Naive thymus-derived CD4-positive, alpha-beta T cell (primary cell): ENCODE results near the gene RBFOX1. TPM values are rescaled to one million over a fixed set of nuclear protein-coding genes. Genes with fewer than 3 reads are reported as not detected.

ENCODE experiments used
- ATAC-seq: fragments of 150-1000 bp; cut with Tn5 transposase; 2 replicates; pipeline ENCODE4 v1.10.0; 2021; ENCODE audit warnings: mild to moderate bottlenecking, moderate library complexity
- CTCF ChIA-PET: fragments of 350-600 bp; sonication (Branson Sonifier 250); formaldehyde crosslinking; loops from one replicate; lab custom pipeline; 2021; ENCODE audit warnings: antibody characterized with exemption; lab: Charles Lee
- POLR2A ChIA-PET: fragments of 350-600 bp; sonication (Branson Sonifier 250); formaldehyde crosslinking; loops from one replicate; lab custom pipeline; 2021; ENCODE audit warnings: antibody characterized with exemption, inconsistent platforms; lab: Charles Lee
- DNase-seq, 9 donors: peaks; one replicate each; pipeline versions ENCODE4 v3.0.0 to v3.0.0-alpha.2; 2020 to 2022; ENCODE audit warnings: mixed read lengths in 1 of 9
- H3K27ac ChIP-seq: one replicate; pipeline ENCODE4 v1.7.0; 2013; ENCODE audit warnings: mild to moderate bottlenecking, low read depth, low read length, moderate library complexity
- H3K27me3 ChIP-seq, 2 donors: one replicate each; pipeline ENCODE4 v1.7.0; 2013; ENCODE audit warnings: low read length in 2 of 2, mild to moderate bottlenecking in 2 of 2, moderate library complexity in 2 of 2; ENCODE audit not compliant: control insufficient read depth in 2 of 2, insufficient read depth in 2 of 2
- H3K36me3 ChIP-seq, 3 experiments: 1 replicate in 2 of 3; 2 replicates in 1 of 3; pipeline ENCODE4 v1.7.0; 2013; ENCODE audit warnings: low read length in 3 of 3, mild to moderate bottlenecking in 3 of 3, moderate library complexity in 1 of 3; ENCODE audit not compliant: insufficient read depth in 3 of 3, control insufficient read depth in 2 of 3
- H3K4me1 ChIP-seq, 2 donors: one replicate each; pipeline ENCODE4 v1.7.0; 2013; ENCODE audit warnings: low read length in 2 of 2, mild to moderate bottlenecking in 2 of 2, moderate library complexity in 1 of 2; ENCODE audit not compliant: control insufficient read depth in 2 of 2, insufficient read depth in 2 of 2
- H3K4me3 ChIP-seq: 2 replicates; pipeline ENCODE4 v1.7.0; 2013; ENCODE audit warnings: mild to moderate bottlenecking, low read length
- H3K9me3 ChIP-seq, 3 experiments: 1 replicate in 2 of 3; 2 replicates in 1 of 3; pipeline ENCODE4 v1.7.0; 2013; ENCODE audit warnings: low read length in 3 of 3; ENCODE audit not compliant: control insufficient read depth in 2 of 3
- H3K27ac Mint-ChIP-seq, 9 donors: one replicate each; pipeline ENCODE4 v1.8.0; 2020 to 2022; ENCODE audit warnings: mixed read lengths in 9 of 9, mild to moderate bottlenecking in 8 of 9, moderate library complexity in 5 of 9, inconsistent platforms in 2 of 9
- H3K27me3 Mint-ChIP-seq, 5 donors: one replicate each; pipeline ENCODE4 v1.8.0; 2021 to 2022; ENCODE audit warnings: mixed read lengths in 5 of 5, mild to moderate bottlenecking in 1 of 5
- H3K36me3 Mint-ChIP-seq, 5 donors: one replicate each; pipeline ENCODE4 v1.8.0; 2020 to 2022; ENCODE audit warnings: mixed read lengths in 5 of 5, mild to moderate bottlenecking in 3 of 5, inconsistent platforms in 1 of 5
- H3K4me1 Mint-ChIP-seq, 7 donors: one replicate each; pipeline ENCODE4 v1.8.0; 2020 to 2022; ENCODE audit warnings: mixed read lengths in 7 of 7, mild to moderate bottlenecking in 3 of 7, inconsistent platforms in 1 of 7
- H3K4me3 Mint-ChIP-seq, 10 donors: one replicate each; pipeline ENCODE4 v1.8.0; 2020 to 2022; ENCODE audit warnings: mild to moderate bottlenecking in 10 of 10, mixed read lengths in 10 of 10, moderate library complexity in 6 of 10, inconsistent platforms in 2 of 10
- H3K9me3 Mint-ChIP-seq, 11 donors: one replicate each; pipeline ENCODE4 v1.8.0; 2020 to 2022; ENCODE audit warnings: mixed read lengths in 11 of 11, mild to moderate bottlenecking in 4 of 11, inconsistent platforms in 1 of 11, moderate library complexity in 1 of 11
- intact Hi-C, 2 donors: fragments of 100-400 bp; cut with micrococcal nuclease; formaldehyde crosslinking; loops; one replicate each; pipeline ENCODE4 v1.15.1; 2023
- polyA plus RNA-seq, 2 donors: library from polyadenylated mRNA; unstranded; fragments of 300-500 nt; fragmentation: Illumina TruSeq; gene quantifications; one replicate each; pipeline ENCODE4 v1.2.3, GENCODE V29; 2021
- total RNA-seq, 6 experiments: library from RNA in 5 of 6; stranded (reverse) in 5 of 6; gene quantifications; 1 replicate in 5 of 6; 2 replicates in 1 of 6; pipeline ENCODE4 v1.2.3 and lab custom pipeline; 2021 to 2026

Gene RBFOX1
- total and polyA plus RNA-seq, 7 experiments from 2014 or later = not detected

DNA sequence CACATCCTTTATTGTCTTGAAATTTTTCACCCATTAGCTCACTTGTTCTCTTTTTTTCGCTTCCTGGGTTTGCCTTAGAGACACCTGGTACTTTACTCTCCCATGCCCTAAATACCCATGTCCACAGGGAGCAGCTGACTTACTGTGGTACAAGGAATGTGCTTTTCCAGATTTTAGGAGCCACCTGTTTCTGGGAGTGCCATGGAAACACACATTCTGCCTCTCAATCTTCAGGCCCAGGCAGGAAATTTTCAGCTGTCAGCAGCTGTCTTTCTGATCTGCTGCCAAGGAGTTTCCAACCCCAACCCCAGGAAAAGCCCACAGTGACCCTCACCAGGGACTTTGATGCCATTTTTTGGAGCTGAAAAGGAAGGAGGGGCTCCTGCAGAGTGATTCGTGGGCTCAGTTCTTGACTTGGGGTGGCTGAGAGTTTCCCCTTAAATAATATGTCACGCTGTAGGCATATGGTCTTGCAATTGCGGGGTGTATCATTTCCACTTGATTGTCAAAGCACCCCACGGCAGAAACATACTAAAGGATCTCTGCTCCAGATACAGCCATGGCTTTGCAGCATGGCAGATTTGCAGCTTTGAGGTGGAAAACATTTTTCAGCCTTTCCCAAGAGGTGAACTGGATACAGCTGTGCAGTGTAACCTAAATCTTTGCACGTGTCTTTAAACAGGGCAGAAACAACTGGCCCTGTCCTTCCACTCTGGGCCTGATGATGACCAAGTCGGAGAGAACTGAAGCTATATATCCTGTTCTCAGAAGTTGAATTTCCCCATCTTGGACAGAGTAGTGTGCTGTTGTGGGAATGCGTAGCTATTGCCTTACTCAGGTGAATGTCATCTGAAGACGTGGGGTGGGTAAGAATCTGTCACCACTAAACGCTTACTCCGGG lies 19.2 kb downstream of the RBFOX1 start:
- ChIA-PET CTCF (no interaction called here), POLR2A (no interaction called here)
- H3K9me3 ChIP-seq = peaks cover 0 to 3% (median 0%) of the 10 kb centered on the region in 3 experiments
- intact Hi-C loops = no loop called here
- ATAC-seq (no peak), DNase-seq (no peak)
- H3K4me1 ChIP-seq = no peaks in the 10 kb centered on the region
- H3K9me3 Mint-ChIP-seq = peaks cover 0 to 29% (median 7%) of the 10 kb centered on the region in 11 donors
- no peaks in the 10 kb centered on the region for H3K27me3 ChIP-seq
- no peaks in the 10 kb centered on the region for H3K27me3 Mint-ChIP-seq
- H3K27ac Mint-ChIP-seq = no peak overlapping the region
- H3K4me3 ChIP-seq = no peak overlapping the region
- no peaks in the 10 kb centered on the region for H3K4me1 Mint-ChIP-seq
- no peak overlapping the region for H3K27ac ChIP-seq
- H3K36me3 Mint-ChIP-seq = no peaks in the 10 kb centered on the region
- no peak overlapping the region for H3K4me3 Mint-ChIP-seq
- H3K36me3 ChIP-seq = no peaks in the 10 kb centered on the region

DNA sequence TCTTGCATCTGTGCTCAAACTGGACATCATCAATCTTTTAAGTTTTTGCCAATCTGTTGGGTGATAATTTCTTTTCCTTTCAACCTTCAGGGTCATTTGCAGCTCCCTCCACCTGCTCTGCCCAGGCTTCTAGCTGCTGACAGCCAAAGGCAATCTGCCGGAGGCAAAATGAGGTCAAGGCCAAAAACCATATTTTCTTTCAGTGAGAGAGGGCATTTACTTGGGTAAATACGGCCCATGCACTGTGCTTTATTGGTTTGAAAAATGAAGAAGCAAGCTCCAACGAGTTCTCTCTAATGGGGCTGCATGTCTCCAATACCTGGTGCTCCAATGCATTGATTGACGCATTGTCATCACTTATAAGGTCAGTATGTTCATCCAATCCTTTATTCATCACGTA lies 23.1 kb downstream of the RBFOX1 start:
- Mint-ChIP-seq H3K4me3 (no peak overlapping the region), H3K36me3 (no peaks in the 10 kb centered on the region), H3K27me3 (no peaks in the 10 kb centered on the region), H3K27ac (no peak overlapping the region), H3K9me3 (peaks cover 0 to 17% (median 3%) of the 10 kb centered on the region in 11 donors), H3K4me1 (no peaks in the 10 kb centered on the region)
- no peaks in the 10 kb centered on the region for H3K27me3 ChIP-seq
- no peak overlapping the region for H3K4me3 ChIP-seq
- no peaks in the 10 kb centered on the region for H3K36me3 ChIP-seq
- DNase-seq = no peak
- H3K9me3 ChIP-seq = no peaks in the 10 kb centered on the region
- no peaks in the 10 kb centered on the region for H3K4me1 ChIP-seq
- CTCF ChIA-PET = no interaction called here
- ATAC-seq = no peak
- POLR2A ChIA-PET = no interaction called here
- intact Hi-C loops = no loop called here
- no peak overlapping the region for H3K27ac ChIP-seq

DNA sequence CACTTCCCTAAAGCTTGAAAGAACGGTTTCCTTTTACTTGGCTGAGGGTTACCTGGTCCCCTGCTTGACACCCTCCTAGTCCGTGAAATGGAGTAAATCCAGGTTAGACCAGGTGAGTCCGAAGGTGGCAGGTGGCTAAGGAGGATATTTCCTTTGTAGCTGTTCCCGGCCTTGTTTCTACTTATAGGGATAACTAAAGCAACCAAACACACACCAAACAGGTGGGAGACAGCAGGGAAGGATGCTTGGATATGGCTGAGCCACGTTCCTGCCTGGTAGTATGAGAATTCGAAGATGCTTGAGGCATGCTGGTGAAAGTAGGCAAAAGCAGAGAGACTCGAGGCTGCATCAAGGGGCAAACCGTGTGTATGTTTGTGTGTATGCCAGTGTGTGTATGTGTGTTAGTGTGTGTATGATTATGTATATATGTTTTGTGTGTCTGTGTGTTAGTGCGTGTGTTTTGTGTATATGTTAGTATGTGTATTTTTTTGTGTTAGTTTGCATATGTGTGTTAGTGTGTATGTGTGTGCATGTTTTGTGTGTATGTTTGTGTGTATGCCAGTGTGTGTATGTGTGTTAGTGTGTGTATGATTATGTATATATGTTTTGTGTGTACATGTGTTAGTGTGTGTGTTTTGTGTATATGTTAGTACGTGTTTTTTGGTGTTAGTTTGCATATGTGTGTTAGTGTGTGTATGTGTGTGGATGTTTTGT lies 28.9 kb downstream of the RBFOX1 start:
- Mint-ChIP-seq H3K27me3 (no peaks in the 10 kb centered on the region), H3K27ac (no peak overlapping the region), H3K4me3 (no peak overlapping the region), H3K36me3 (no peaks in the 10 kb centered on the region), H3K9me3 (peaks cover 2 to 14% (median 9%) of the 10 kb centered on the region in 11 donors), H3K4me1 (no peaks in the 10 kb centered on the region)
- intact Hi-C loops = no loop called here
- ChIA-PET CTCF (no interaction called here), POLR2A (no interaction called here)
- H3K36me3 ChIP-seq = no peaks in the 10 kb centered on the region
- H3K9me3 ChIP-seq = no peaks in the 10 kb centered on the region
- DNase-seq = no peak
- no peaks in the 10 kb centered on the region for H3K27me3 ChIP-seq
- H3K4me1 ChIP-seq = no peaks in the 10 kb centered on the region
- ATAC-seq = no peak
- H3K27ac ChIP-seq = no peak overlapping the region
- H3K4me3 ChIP-seq = no peak overlapping the region

DNA sequence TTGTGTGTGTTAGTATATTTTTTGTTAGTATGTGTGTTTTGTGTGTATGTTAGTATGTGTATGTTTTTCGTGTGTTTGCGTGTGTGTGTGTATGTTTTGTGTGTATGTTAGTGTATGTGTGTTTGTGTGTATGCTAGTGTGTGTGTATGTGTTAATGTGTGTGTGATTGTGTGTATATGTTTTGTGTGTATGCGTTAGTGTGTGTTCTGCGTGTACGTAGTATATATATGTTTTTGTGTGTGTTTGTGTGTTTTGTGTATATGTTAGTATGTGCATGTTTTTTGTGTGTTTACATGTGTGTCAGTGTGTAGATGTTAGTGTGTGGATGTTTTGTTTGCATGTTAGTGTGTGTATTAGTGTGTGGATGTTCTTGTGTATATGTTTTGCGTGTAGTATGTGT lies 29.6 kb downstream of the RBFOX1 start:
- H3K36me3 Mint-ChIP-seq = no peaks in the 10 kb centered on the region
- H3K27me3 Mint-ChIP-seq = no peaks in the 10 kb centered on the region
- H3K27ac ChIP-seq = no peak overlapping the region
- no peak overlapping the region for H3K27ac Mint-ChIP-seq
- no peaks in the 10 kb centered on the region for H3K4me1 ChIP-seq
- DNase-seq = no peak
- H3K4me1 Mint-ChIP-seq = no peaks in the 10 kb centered on the region
- H3K27me3 ChIP-seq = no peaks in the 10 kb centered on the region
- H3K4me3 ChIP-seq = no peak overlapping the region
- no peaks in the 10 kb centered on the region for H3K36me3 ChIP-seq
- H3K4me3 Mint-ChIP-seq = no peak overlapping the region
- ChIA-PET POLR2A (no interaction called here), CTCF (no interaction called here)
- no peak for ATAC-seq
- peaks cover 2 to 16% (median 9%) of the 10 kb centered on the region in 11 donors for H3K9me3 Mint-ChIP-seq
- H3K9me3 ChIP-seq = no peaks in the 10 kb centered on the region
- intact Hi-C loops = no loop called here

DNA sequence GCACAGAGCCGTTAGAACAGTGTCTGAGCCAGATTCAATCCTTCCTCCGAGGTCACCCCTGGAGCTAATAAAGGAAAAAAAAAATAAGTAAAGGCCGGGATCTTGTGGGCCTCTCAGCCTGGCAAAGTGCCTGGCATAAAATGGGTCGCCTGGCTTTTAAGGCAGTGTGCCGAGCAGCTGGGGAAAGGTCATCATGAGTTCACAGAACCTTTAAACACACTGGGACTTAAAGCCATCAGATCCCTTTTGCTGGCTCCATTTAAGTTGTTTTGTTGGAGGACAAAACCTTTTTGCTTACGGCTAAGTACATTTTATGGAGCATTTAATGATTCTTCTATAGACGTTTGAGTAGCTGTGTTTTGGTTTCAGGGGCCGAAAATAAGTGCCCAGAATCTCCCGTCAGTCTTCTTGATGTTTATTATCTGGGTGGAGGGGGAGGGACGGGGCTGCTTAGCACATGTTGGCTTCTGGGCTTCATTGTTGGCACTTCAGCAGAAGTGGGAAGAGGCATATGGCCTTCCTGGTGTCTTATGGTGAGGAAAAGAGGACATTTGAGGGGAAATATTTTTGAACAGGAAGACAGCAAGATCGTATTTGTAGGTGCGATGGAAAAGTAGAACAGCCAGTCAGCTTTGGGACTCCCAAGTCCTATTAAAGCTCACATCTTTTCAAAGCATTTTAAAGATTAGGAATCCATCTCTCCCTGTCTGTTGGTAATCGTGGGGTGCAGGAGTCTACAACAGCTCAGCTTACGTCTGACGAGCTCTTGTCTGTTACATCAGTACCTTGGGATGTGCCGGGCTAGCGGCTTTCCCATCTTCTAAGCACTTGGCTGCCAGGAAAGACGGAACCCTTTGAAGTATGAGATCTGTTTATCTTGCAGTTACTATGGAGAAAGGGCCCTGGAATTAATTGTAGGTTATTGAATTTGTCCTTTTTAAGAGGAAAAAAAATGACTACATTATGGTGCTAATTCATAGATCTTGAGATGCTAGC lies 31.1 kb downstream of the RBFOX1 start:
- Mint-ChIP-seq H3K9me3 (peaks cover 3 to 17% (median 9%) of the 10 kb centered on the region in 11 donors), H3K36me3 (no peaks in the 10 kb centered on the region), H3K4me1 (no peaks in the 10 kb centered on the region), H3K27me3 (no peaks in the 10 kb centered on the region), H3K27ac (no peak overlapping the region), H3K4me3 (no peak overlapping the region)
- Histone ChIP-seq H3K4me3 (no peak overlapping the region), H3K9me3 (no peaks in the 10 kb centered on the region), H3K36me3 (no peaks in the 10 kb centered on the region), H3K4me1 (no peaks in the 10 kb centered on the region), H3K27ac (no peak overlapping the region), H3K27me3 (no peaks in the 10 kb centered on the region)
- intact Hi-C loops = no loop called here
- no peak for DNase-seq
- ChIA-PET CTCF (no interaction called here), POLR2A (no interaction called here)
- ATAC-seq = no peak

DNA sequence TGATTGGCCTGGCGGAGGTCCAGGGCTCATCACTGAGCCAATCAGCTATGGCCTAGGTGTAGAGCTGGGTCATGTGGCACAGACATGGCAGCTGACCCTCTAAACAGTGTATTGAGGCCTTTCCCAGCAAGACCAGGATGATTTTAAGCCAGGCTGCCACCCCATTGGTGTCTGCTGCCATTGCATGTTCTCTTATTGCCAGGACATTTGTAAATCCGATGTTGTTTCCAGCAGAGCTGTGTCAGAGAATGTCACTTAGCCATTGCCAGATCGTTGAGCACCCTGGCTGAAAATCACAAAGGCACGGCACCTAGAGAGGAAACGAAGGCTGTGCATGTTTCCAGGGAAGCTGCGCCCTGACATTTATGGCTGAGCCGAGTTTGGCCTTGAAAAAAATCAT lies 33.4 kb downstream of the RBFOX1 start:
- Histone ChIP-seq H3K4me1 (no peaks in the 10 kb centered on the region), H3K36me3 (no peaks in the 10 kb centered on the region), H3K27ac (no peak overlapping the region), H3K9me3 (no peaks in the 10 kb centered on the region), H3K27me3 (no peaks in the 10 kb centered on the region), H3K4me3 (no peak overlapping the region)
- Mint-ChIP-seq H3K9me3 (peaks cover 5 to 19% (median 10%) of the 10 kb centered on the region in 11 donors), H3K27me3 (no peaks in the 10 kb centered on the region), H3K36me3 (no peaks in the 10 kb centered on the region), H3K4me3 (no peak overlapping the region), H3K4me1 (no peaks in the 10 kb centered on the region), H3K27ac (no peak overlapping the region)
- ChIA-PET CTCF (no interaction called here), POLR2A (no interaction called here)
- ATAC-seq (no peak), DNase-seq (no peak)
- intact Hi-C loops = no loop called here
